GM04503 (cell line): ENCODE results near the gene CDC20B.
A peak's percentile ranks its signal among the peaks of the same experiment; 100 is the strongest.
"Not testable (repeated sequence)": the region's sequence is repeated elsewhere in the genome, so short reads cannot be mapped to it uniquely, and the experiment has no call there.

Experiments
- DNase-seq: peaks from one replicate; pipeline ENCODE4 v3.0.0-alpha.2; 2012; ENCODE audit warnings: low read depth

CDC20B gene

DNA sequence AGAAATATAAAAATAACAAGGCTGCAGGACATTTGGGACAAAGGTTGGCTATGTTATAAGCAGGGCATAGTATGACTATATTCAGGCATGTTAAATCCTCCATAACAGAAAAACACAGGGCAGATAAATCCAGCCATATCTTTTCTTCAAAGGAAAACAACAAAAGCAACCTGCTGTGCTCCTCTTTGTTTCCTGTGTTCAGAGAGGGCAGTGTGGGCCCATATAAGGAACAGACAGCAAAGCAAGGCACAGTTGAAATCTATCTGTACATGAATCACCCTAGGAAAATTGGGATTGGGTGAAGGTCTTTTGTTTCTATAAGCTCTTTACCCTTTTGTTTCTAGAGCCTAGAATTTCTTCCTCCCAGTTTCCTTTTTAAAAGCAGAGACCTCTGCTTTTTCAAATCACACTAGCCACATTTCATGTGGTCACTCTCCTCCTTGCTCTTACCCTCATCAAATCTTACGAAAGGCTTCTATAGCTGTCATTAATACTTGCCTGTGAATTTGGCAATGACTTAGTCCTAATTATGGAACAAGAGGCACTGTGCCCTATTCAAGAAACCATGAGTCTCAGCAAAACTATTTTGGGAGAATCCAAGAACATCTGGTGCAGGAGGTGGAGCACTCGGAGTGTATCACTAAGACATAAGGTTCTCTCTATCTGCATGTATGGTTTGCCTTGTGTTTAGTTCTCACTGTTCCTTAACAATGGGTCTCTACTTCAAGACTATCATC is 68.8 kb downstream of the CDC20B start:
- DNase-seq = peak; percentile 11

- no peak for DNase-seq
Measured at GRCh38 chr5:55102348-55102747, 70.6 kb downstream of the CDC20B start, which contains the start of gene GZMA. GZMA (plus strand) TSS chr5:55102646; CDS start chr5:55102683, 37 bp downstream.

DNA sequence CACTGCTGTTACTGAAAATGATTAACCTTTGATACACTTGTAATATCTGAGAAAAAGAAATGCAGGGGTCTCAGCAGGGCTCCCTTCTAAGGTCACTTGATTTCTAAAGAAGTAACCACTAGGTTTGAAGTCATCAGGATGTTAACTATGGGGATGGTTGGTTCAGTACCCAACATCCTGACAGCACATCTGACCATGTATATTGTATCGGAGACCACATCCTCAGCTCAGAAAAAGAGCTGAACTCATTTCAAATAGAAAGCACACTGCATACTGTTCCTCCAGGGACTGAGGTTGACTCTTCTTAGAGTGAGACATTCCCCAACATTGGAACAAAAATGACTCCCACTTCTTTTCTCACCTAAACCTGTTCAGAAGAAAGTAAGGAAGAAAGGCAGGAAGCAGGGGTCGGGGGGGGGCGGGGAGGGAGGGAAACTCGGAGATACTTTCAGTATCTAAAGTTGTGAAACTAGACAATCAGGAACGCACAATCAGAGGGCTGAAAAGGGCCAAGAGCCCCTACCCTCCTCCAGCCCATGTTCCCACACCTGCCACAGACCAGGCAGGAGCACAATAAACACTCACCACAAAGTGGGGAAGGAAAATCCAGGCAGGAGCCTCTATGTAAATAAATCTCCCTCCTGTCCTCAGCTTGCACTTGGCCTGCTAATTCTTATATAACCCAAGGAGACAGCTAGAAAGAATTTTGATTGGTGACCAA is 71.3 kb downstream of the CDC20B start:
- no peak for DNase-seq

DNA sequence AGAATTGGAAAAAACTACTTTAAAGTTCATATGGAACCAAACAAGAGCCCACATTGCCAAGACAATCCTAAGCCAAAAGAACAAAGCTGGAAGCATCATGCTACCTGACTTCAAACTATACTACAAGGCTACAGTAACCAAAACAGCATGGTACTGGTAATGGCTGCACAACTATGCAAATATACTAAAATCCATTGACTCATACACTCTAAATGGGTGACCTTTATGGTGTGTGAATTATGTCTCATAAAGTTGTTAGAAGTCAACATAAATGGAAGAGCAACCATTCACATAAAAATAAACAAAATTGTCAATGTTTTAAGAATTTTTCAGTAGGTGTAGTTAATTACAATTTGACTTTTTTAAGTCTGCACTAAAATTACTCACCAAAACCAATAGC is 71.8 kb downstream of the CDC20B start:
- DNase-seq = not testable (repeated sequence)

DNA sequence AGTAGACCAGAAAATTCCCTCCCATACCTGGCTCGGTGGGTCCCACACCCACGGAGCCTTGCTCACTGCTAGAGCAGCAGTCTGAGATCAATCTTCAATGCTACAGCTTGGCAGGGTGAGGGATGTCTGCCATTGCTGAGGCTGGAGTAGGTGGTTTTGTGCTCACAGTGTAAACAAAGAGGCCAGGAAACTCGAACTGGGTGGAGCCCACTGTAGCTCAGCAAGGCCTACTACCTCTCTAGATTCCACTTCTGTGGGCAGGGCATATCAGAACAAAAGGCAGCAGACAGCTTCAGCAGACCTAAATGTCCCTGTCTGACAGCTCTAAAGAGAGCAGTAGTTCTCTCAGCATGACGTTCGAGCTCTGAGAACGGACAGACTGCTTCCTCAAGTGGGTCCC is 76.1 kb downstream of the CDC20B start:
- no peak for DNase-seq

DNA sequence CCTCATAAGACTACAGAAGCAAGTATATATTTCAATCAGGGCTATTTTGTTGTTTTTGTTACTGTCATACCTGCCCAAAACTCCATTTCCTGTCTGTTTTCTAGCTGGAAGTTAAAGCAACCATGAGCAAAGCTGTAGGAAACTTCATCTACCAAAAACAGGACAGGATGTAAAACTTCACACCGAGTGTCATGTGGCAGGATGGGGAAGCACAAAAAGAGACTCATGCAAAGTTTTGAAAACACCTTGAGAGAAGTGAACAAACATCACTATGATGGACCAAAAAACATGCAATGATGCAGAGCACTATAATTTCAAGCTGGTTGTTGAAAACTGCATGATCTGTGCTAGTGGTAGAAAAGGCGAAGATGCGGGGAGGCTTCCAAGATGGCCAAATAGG is 76.8 kb downstream of the CDC20B start:
- DNase-seq = no peak

DNA sequence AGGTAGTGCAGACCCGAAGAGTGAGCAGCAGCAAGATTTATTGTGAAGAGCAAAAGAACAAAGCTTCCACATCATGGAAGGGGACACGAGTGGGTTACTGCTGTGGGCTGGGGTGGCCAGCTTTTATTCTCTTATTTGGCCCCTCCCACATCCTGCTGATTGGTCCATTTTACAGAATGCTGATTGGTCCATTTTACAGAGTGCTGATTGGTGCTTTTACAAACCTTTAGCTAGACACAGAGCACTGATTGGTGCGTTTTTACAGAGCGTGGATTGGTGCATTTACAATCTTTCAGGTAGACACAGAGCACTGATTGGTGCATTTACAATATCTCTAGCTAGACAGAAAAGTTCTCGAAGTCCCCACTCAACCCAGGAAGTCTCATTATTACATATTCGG is 82.0 kb downstream of the CDC20B start:
- not testable (repeated sequence) for DNase-seq

GRCh38 chr5:55089301-55089700 is 83.7 kb downstream of the CDC20B start:
- not testable (repeated sequence) for DNase-seq

DNA sequence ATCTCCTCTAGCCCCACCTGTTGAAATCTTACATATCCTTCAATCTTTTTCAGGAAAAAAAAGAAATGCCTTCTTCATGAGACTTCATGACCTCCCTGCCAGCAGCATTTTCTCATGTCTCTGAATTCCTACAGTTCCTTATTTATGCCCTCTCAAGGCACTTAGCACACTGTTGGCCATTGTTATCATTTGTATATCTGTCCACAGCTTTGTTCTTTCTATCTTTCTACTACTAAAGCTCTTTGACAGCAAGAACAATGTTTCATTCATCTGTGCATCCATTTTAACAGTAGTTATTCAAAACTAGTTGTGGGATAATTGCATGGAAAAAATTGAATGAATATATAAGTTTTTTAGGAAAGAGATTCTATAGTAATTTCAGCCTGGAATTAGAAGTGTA is 91.4 kb downstream of the CDC20B start:
- no peak for DNase-seq

DNA sequence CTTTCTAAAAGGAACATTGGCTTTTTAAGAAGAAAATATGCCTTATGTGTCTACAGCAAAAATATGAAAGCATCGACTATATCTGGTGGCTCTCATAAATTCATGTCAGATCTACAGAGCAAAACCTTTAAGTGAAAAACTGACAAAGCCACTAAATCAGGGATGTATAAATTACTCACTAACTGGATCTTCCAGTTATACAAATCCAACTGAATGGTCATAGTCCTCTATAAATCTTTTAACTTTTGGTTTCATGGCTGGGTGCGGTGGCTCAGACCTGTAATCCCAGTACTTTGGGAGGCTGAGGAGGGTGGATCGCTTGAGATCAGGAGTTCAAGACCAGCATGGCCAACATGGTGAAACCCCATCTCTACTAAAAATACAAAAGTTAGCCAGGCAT is 99.8 kb downstream of the CDC20B start:
- no peak for DNase-seq

- DNase-seq = no peak
Measured at GRCh38 chr5:55072666-55073065, 100.3 kb downstream of the CDC20B start.

- no peak for DNase-seq
Measured at GRCh38 chr5:55071413-55071812, 101.6 kb downstream of the CDC20B start.

- DNase-seq = no peak
Measured at GRCh38 chr5:55070968-55071367, 102.0 kb downstream of the CDC20B start.

GRCh38 chr5:55066277-55066676 is 106.7 kb downstream of the CDC20B start:
- no peak for DNase-seq

- DNase-seq = no peak
Measured at GRCh38 chr5:55064523-55064922, 108.5 kb downstream of the CDC20B start.

- peak; percentile 18 for DNase-seq
Measured at GRCh38 chr5:55063899-55064298, 109.1 kb downstream of the CDC20B start.

DNA sequence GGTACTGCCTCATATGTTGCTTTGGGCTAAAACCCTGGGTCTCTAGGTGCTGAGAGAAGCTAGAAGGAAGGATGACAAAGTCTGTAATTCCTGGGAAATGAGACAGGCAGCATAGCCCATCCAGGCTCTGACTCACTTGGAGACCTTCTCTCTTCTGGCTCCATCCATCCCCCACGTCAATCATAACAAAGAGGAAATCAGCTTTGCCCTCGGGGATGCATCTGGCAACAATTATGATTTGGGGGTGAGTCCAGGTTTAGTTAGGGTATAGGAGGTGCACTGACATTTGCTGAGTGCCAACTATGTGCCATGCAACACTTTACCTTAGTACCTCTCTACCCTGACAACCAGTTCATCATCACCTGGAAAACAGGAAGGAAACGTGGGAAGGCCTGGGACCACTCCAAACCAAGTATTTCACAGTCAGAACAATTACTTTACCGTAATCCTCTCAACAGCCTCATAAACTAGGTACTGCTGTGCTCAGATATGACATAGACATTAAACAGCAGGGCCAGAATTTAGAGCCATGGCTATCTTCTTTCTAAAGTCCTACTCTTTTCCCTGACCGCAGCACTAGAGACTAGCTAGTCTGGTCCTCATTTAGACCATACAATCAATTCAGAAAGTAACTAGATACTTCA is 109.6 kb downstream of the CDC20B start:
- peak; percentile 19 for DNase-seq
